Middle frontal gyrus (tissue), 1 donor: Measurements from ENCODE around the gene GLB1L3.

Experiments used
- DNase-seq: peaks from one replicate; pipeline ENCODE4 v3.0.0-alpha.2; 2015; ENCODE audit warnings: low spot score; ENCODE audit errors: extremely low spot score

GLB1L3 gene

GRCh38 chr11:134362192-134362901 lies 86.2 kb downstream of the GLB1L3 start:
- no peak for DNase-seq

- DNase-seq: no peak
Measured at GRCh38 chr11:134363161-134363560, 87.0 kb downstream of the GLB1L3 start.

- DNase-seq: no peak
Measured at GRCh38 chr11:134363592-134363991, 87.4 kb downstream of the GLB1L3 start.

GRCh38 chr11:134364261-134364660 lies 88.1 kb downstream of the GLB1L3 start:
- DNase-seq: no peak

GRCh38 chr11:134365011-134365925 lies 89.1 kb downstream of the GLB1L3 start:
- DNase-seq: no peak

GRCh38 chr11:134366254-134366653 lies 90.1 kb downstream of the GLB1L3 start:
- no peak for DNase-seq

- no peak for DNase-seq
Measured at GRCh38 chr11:134367781-134368180, 91.6 kb downstream of the GLB1L3 start.
